Esophagus muscularis mucosa (tissue), 4 donors: ENCODE measurements around the gene ARHGAP40. TPM values are rescaled to one million over a fixed set of nuclear protein-coding genes. Genes with fewer than 3 reads are reported as not detected.

Experiments
- DNase-seq: peaks from one replicate; pipeline ENCODE4 v3.0.0-alpha.2; 2017; ENCODE audit errors: extremely low spot score
- H3K27ac ChIP-seq, 4 donors: fragments of 200-600 bp; sonication (generic); replicated peaks in 1 of 4; 1 replicate in 3 of 4; 2 replicates in 1 of 4; pipeline ENCODE4 v1.5.1; 2016 to 2019; ENCODE audit warnings: mild to moderate bottlenecking in 1 of 4
- H3K27me3 ChIP-seq, 4 donors: fragments of 200-600 bp; sonication (generic); one replicate each; pipeline versions ENCODE4 v1.5.1 to v1.6.0; 2016 to 2019
- H3K36me3 ChIP-seq, 4 donors: fragments of 200-600 bp; sonication (generic); one replicate each; pipeline ENCODE4 v1.5.1; 2016 to 2019
- H3K4me1 ChIP-seq, 4 donors: fragments of 200-600 bp; sonication (generic); one replicate each; pipeline ENCODE4 v1.5.1; 2016 to 2019
- H3K4me3 ChIP-seq, 4 donors: fragments of 200-600 bp; sonication (generic); 1 replicate in 2 of 4; 2 replicates in 2 of 4; pipeline ENCODE4 v1.5.1; 2016 to 2019; ENCODE audit warnings: mild to moderate bottlenecking in 4 of 4, moderate library complexity in 1 of 4
- H3K9me3 ChIP-seq, 4 donors: fragments of 200-600 bp; sonication (generic); 1 replicate in 3 of 4; 2 replicates in 1 of 4; pipeline ENCODE4 v1.5.1; 2016 to 2019
- EP300 ChIP-seq: sonication (generic); formaldehyde crosslinking; IDR thresholded peaks from one replicate; pipeline ENCODE4 v1.6.1; 2017; ENCODE audit warnings: antibody characterized with exemption
- POLR2A ChIP-seq: fragments of 450-650 bp; IDR thresholded peaks from one replicate; pipeline ENCODE4 v1.6.1; 2017; ENCODE audit warnings: antibody characterized with exemption, moderate library complexity, mild to moderate bottlenecking, low read depth
- POLR2AphosphoS5 ChIP-seq, 2 donors: sonication (generic); formaldehyde crosslinking; IDR thresholded peaks; one replicate each; pipeline ENCODE4 v1.6.1; 2017; ENCODE audit warnings: antibody characterized with exemption in 2 of 2
- WGBS: methylation state at CpG from one replicate; pipeline ENCODE4 v1.1.5; 2018; 5-methylcytosine and 5-hydroxymethylcytosine counted together
- intact Hi-C: fragments of 100-400 bp; cut with DNase I; formaldehyde crosslinking; loops from one replicate; pipeline ENCODE4 v1.15.1; 2023
- total RNA-seq, 4 donors: library from RNA; depleted of rRNA; stranded (reverse); fragments of >200 nt; gene quantifications; one replicate each; pipeline versions ENCODE4 v1.1.0 to v1.2.1, GENCODE V29; 2016
- TF ChIP-seq, protein P1 (sequence below), 3 experiments: fragments of 200-600 bp in 2 of 3; fragments of 450-650 bp in 1 of 3; sonication (generic) in 2 of 3; IDR thresholded peaks; one replicate each; pipeline ENCODE4 v1.5.1; 2017 to 2019; ENCODE audit warnings: antibody characterized with exemption in 3 of 3, mild to moderate bottlenecking in 2 of 3, moderate library complexity in 1 of 3

The ARHGAP40 gene
- total RNA-seq, 4 donors from 2014 or later = 0.42 TPM; not detected in 3

DNA sequence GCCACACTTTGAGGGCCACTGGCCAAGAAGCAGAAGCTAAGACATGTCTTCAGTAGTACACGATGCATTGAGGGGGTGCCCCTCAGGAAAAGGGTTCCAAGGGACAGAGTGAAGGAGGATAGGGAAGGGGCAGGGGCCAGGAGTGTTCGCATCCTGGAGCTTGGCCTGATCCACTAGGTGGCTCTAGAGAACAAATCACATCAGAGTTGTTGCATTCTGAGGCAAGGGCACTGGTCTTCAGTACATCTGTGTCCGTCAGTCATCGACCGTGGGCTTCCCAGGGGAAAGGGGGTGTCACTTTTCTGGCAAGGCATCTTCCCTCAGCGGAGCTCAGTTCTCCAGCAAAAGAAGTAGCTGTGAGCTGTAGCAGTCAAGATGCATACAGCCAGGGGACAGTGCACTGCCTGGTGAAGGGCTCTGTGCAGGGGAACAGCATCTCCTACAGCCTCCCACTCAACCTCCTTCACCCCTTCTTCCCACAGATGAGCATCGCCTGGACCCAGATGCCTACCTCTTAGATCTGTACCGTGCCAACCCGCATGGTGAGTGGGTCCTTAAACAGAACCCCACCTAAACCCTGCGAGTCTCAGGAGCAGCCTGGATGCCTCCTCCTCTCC, 47.8 kb downstream of the ARHGAP40 start:
- H3K4me3 ChIP-seq = no peak overlapping the region
- H3K4me1 ChIP-seq = peaks cover 10 to 11% (median 10%) of the 10 kb centered on the region in 4 donors
- DNase-seq = no peak
- no peak overlapping the region for H3K27ac ChIP-seq
- intact Hi-C loops = loop anchor here (5.0 kb wide), 2 partner anchors 83 to 243 kb away; no protein-coding TSS in a partner anchor
- peaks cover 3 to 98% (median 15%) of the 10 kb centered on the region in 4 donors for H3K27me3 ChIP-seq
- H3K9me3 ChIP-seq = no peaks in the 10 kb centered on the region
- no peak for TF ChIP-seq POLR2A
- TF ChIP-seq, protein P1, sequence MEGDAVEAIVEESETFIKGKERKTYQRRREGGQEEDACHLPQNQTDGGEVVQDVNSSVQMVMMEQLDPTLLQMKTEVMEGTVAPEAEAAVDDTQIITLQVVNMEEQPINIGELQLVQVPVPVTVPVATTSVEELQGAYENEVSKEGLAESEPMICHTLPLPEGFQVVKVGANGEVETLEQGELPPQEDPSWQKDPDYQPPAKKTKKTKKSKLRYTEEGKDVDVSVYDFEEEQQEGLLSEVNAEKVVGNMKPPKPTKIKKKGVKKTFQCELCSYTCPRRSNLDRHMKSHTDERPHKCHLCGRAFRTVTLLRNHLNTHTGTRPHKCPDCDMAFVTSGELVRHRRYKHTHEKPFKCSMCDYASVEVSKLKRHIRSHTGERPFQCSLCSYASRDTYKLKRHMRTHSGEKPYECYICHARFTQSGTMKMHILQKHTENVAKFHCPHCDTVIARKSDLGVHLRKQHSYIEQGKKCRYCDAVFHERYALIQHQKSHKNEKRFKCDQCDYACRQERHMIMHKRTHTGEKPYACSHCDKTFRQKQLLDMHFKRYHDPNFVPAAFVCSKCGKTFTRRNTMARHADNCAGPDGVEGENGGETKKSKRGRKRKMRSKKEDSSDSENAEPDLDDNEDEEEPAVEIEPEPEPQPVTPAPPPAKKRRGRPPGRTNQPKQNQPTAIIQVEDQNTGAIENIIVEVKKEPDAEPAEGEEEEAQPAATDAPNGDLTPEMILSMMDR (IDR thresholded peaks at IDR 0.05) = peak in 2 of 3 experiments; percentile 4 to 17
- WGBS = 32% methylated on average over 9 of the region's 10 CpGs
- H3K36me3 ChIP-seq = no peaks in the 10 kb centered on the region

DNA sequence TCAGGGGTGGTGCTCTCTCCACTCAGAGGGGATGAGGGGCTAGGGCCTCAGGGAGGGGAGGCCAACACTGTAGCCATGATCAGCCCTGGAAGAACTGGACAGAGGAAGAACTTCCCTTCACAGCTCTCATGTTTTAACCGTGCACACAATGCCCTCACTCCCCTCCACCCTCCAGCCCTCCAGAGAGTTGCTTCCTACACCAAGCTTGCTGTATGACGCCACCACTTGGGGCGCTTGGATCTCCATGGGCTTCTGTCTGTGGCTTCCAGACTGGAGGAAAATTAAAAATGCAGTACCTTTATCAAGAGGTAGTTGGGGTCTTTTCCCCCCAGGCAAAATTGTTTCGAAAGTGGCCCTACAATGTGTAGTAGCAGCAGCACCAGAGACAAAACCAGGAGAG, 48.4 kb downstream of the ARHGAP40 start:
- H3K27ac ChIP-seq = no peak overlapping the region
- no peaks in the 10 kb centered on the region for H3K36me3 ChIP-seq
- peaks cover 10 to 11% (median 10%) of the 10 kb centered on the region in 4 donors for H3K4me1 ChIP-seq
- TF ChIP-seq EP300 (no peak), POLR2A (no peak), POLR2AphosphoS5 (IDR thresholded peaks at IDR 0.05) (no peak)
- TF ChIP-seq, protein P1 (IDR thresholded peaks at IDR 0.05) = no peak
- no peak for DNase-seq
- no peaks in the 10 kb centered on the region for H3K9me3 ChIP-seq
- intact Hi-C loops = no loop called here
- WGBS = 41% methylated on average over 4 of the region's 4 CpGs
- peaks cover 3 to 98% (median 15%) of the 10 kb centered on the region in 4 donors for H3K27me3 ChIP-seq
- no peak overlapping the region for H3K4me3 ChIP-seq

DNA sequence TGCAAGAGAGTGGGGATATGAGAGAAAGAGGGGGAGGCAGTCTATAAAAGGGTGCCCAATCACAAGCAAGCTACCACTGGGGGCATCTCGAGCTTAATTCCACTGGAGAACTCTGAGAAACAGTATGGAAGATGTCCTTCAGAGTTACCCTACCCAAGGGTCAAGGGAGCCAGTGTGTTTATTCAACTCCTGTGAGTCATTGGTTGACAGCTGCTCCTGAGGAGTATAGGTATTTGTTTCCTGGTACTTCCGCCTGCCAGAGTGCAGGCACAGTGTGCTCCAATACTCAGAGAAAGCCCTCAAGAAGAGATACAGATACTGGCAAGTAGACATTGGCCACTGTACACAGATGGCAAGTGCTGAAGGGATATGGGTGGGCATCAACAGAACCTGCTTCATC, 49.5 kb downstream of the ARHGAP40 start:
- intact Hi-C loops = no loop called here
- H3K27me3 ChIP-seq = peaks cover 0 to 98% (median 8%) of the 10 kb centered on the region in 4 donors
- TF ChIP-seq EP300 (no peak), POLR2AphosphoS5 (IDR thresholded peaks at IDR 0.05) (no peak), POLR2A (no peak)
- TF ChIP-seq, protein P1 (IDR thresholded peaks at IDR 0.05) = no peak
- no peak for DNase-seq
- no peaks in the 10 kb centered on the region for H3K36me3 ChIP-seq
- H3K4me1 ChIP-seq = peaks cover 5 to 6% (median 5%) of the 10 kb centered on the region in 4 donors
- H3K9me3 ChIP-seq = no peaks in the 10 kb centered on the region
- H3K4me3 ChIP-seq = no peak overlapping the region
- H3K27ac ChIP-seq = no peak overlapping the region
- 46% methylated on average over 2 of the region's 2 CpGs for WGBS

GRCh38 chr20:38651562-38651961, 50.0 kb downstream of the ARHGAP40 start:
- TF ChIP-seq POLR2A = no peak
- TF ChIP-seq POLR2AphosphoS5 (IDR thresholded peaks at IDR 0.05) = no peak
- TF ChIP-seq, protein P1 (IDR thresholded peaks at IDR 0.05) = no peak
- TF ChIP-seq EP300 = no peak
- Histone ChIP-seq H3K9me3 (no peaks in the 10 kb centered on the region), H3K27me3 (peaks cover 0 to 97% (median 5%) of the 10 kb centered on the region in 4 donors), H3K27ac (no peak overlapping the region), H3K36me3 (no peaks in the 10 kb centered on the region), H3K4me3 (no peak overlapping the region), H3K4me1 (peaks cover 1 to 2% (median 1%) of the 10 kb centered on the region in 4 donors)
- intact Hi-C loops = no loop called here
- no peak for DNase-seq
- WGBS = 98% methylated on average over 6 of the region's 6 CpGs

DNA sequence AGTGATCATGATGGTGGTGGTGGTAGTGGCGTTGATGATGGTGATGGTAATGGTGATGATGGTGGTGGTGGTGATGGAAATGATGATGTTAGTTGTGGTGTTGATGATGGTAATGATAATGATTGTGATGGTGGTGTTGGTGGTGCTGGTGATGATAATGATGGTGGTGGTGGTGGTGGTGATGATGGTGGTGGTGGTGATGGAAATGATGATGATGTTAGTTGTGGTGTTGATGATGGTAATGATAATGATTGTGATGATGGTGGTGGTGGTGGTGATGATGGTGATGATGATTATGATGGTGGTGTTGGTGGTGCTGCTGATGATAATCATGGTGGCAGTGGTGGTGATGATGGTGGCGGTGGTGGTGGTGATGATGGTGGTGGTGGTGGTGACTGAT, 51.4 kb downstream of the ARHGAP40 start:
- Histone ChIP-seq H3K9me3 (no peaks in the 10 kb centered on the region), H3K36me3 (no peaks in the 10 kb centered on the region), H3K4me1 (no peaks in the 10 kb centered on the region), H3K27me3 (peaks cover 0 to 97% (median 1%) of the 10 kb centered on the region in 4 donors), H3K27ac (no peak overlapping the region), H3K4me3 (no peak overlapping the region)
- DNase-seq = no peak
- intact Hi-C loops = no loop called here
- WGBS = 90% methylated on average over 2 of the region's 2 CpGs
- TF ChIP-seq EP300 (no peak), POLR2AphosphoS5 (IDR thresholded peaks at IDR 0.05) (no peak), POLR2A (no peak)
- TF ChIP-seq, protein P1 (IDR thresholded peaks at IDR 0.05) = no peak
